NCI-H2196 (cell line): Measurements from ENCODE around the gene ZNF57.
"Not testable (repeated sequence)": the region's sequence is repeated elsewhere in the genome, so short reads cannot be mapped to it uniquely, and the experiment has no call there.

Source experiments
- DNase-seq: peaks from one replicate; lab custom pipeline; 2025; ENCODE audit not compliant: unreplicated experiment; lab: John Stamatoyannopoulos, UW

Gene ZNF57

GRCh38 chr19:2900296-2901252, at the start of gene ZNF57:
Gene ZNF57 (plus strand): TSS chr19:2900928. CDS start chr19:2901046, 118 bp downstream.
- peak; percentile 99 for DNase-seq

- DNase-seq: no peak
Observed at GRCh38 chr19:2852598-2852997, 48.1 kb upstream of the ZNF57 start.

- DNase-seq: no peak
Observed at GRCh38 chr19:2853015-2853606, 47.6 kb upstream of the ZNF57 start.

- no peak for DNase-seq
Observed at GRCh38 chr19:2854849-2855248, 45.9 kb upstream of the ZNF57 start.

GRCh38 chr19:2856457-2857050, 44.2 kb upstream of the ZNF57 start:
- no peak for DNase-seq

GRCh38 chr19:2858864-2859263, 41.9 kb upstream of the ZNF57 start:
- no peak for DNase-seq

GRCh38 chr19:2863816-2864215, 36.9 kb upstream of the ZNF57 start:
- no peak for DNase-seq

- DNase-seq: no peak
Observed at GRCh38 chr19:2865334-2866100, 35.2 kb upstream of the ZNF57 start.

GRCh38 chr19:2866495-2867024, 34.2 kb upstream of the ZNF57 start:
- no peak for DNase-seq

- peak; percentile 92 for DNase-seq
Observed at GRCh38 chr19:2867025-2867991, 33.4 kb upstream of the ZNF57 start, which contains the start of gene ZNF556. Gene ZNF556 (plus strand): TSS chr19:2867335. CDS start chr19:2867422, 87 bp downstream.

- no peak for DNase-seq
Observed at GRCh38 chr19:2869618-2870017, 31.1 kb upstream of the ZNF57 start.

- DNase-seq: not testable (repeated sequence)
Observed at GRCh38 chr19:2872175-2872574, 28.6 kb upstream of the ZNF57 start.

GRCh38 chr19:2877398-2878331, 23.1 kb upstream of the ZNF57 start:
- DNase-seq: no peak

- no peak for DNase-seq
Observed at GRCh38 chr19:2883686-2884439, 16.9 kb upstream of the ZNF57 start.

- DNase-seq: no peak
Observed at GRCh38 chr19:2885736-2886135, 15.0 kb upstream of the ZNF57 start.

- peak; percentile 71 for DNase-seq
Observed at GRCh38 chr19:2887391-2887914, 13.3 kb upstream of the ZNF57 start.

GRCh38 chr19:2888731-2889224, 11.9 kb upstream of the ZNF57 start:
- DNase-seq: peak; percentile 79
